Hematopoietic multipotent progenitor cell (in vitro differentiated cells): ENCODE results near the gene ISOC2. TPM values are rescaled to one million over a fixed set of nuclear protein-coding genes. Genes with fewer than 3 reads are reported as not detected.

ENCODE experiments used
- DNase-seq, 3 donors: peaks; one replicate each; pipeline ENCODE4 v3.0.0-alpha.2; 2011 to 2015; ENCODE audit warnings: low read depth in 2 of 3, low spot score in 2 of 3
- total RNA-seq: library from RNA; depleted of rRNA; stranded (reverse); fragments of >200 nt; gene quantifications from one replicate; pipeline ENCODE4 v1.2.3, GENCODE V29; 2012

The ISOC2 gene
- total RNA-seq, 1 donor: 63.3 TPM

- no peak for DNase-seq
Measured at GRCh38 chr19:55479451-55480230, 18.2 kb upstream of the ISOC2 start.

GRCh38 chr19:55479045-55479444, 17.6 kb upstream of the ISOC2 start:
- DNase-seq: no peak

GRCh38 chr19:55478364-55478763, 16.9 kb upstream of the ISOC2 start:
- no peak for DNase-seq

GRCh38 chr19:55477905-55478304, 16.5 kb upstream of the ISOC2 start:
- DNase-seq: no peak

- DNase-seq: peak; percentile 96 to 98 (median 98)
Measured at GRCh38 chr19:55476100-55476775, 14.8 kb upstream of the ISOC2 start, which contains the start of gene ZNF628. Gene ZNF628 (plus strand): TSS chr19:55476617. CDS start chr19:55479911, 3,294 bp downstream.

- DNase-seq: no peak
Measured at GRCh38 chr19:55474269-55475265, 13.1 kb upstream of the ISOC2 start.

GRCh38 chr19:55473225-55474012, 12.0 kb upstream of the ISOC2 start:
- no peak for DNase-seq

- DNase-seq: no peak
Measured at GRCh38 chr19:55472463-55472862, 11.0 kb upstream of the ISOC2 start.

- no peak for DNase-seq
Measured at GRCh38 chr19:55471266-55471665, 9.8 kb upstream of the ISOC2 start.

GRCh38 chr19:55468054-55468393, 6.6 kb upstream of the ISOC2 start:
- no peak for DNase-seq

- DNase-seq: peak in 2 of 3 donors; percentile 50 to 57
Measured at GRCh38 chr19:55467236-55468053, 6.0 kb upstream of the ISOC2 start.

GRCh38 chr19:55466241-55466614, 4.8 kb upstream of the ISOC2 start:
- DNase-seq: no peak

GRCh38 chr19:55465460-55466240, 4.2 kb upstream of the ISOC2 start:
- DNase-seq: no peak

GRCh38 chr19:55464662-55465054, 3.2 kb upstream of the ISOC2 start, which contains the start of gene C19orf85:
Gene C19orf85 (minus strand): TSS chr19:55464751. CDS start chr19:55464554, 197 bp downstream.
- DNase-seq: no peak

GRCh38 chr19:55464039-55464661, 2.7 kb upstream of the ISOC2 start:
- DNase-seq: no peak

GRCh38 chr19:55463583-55464031, 2.2 kb upstream of the ISOC2 start:
- DNase-seq: no peak

GRCh38 chr19:55462722-55463121, 1.3 kb upstream of the ISOC2 start:
- DNase-seq: no peak
